Testis (tissue), 3 donors: Measurements from ENCODE around the gene TOX2. TPM values are rescaled to one million over a fixed set of nuclear protein-coding genes. Genes with fewer than 3 reads are reported as not detected.

Source experiments
- DNase-seq: peaks from one replicate; pipeline ENCODE4 v3.0.0-alpha.2; 2019
- H3K27ac ChIP-seq, 2 donors: fragments of 200-600 bp; sonication (generic); one replicate each; pipeline ENCODE4 v1.5.1; 2019
- H3K27me3 ChIP-seq: fragments of 200-600 bp; sonication (generic); one replicate; pipeline ENCODE4 v1.5.1; 2019
- H3K36me3 ChIP-seq: fragments of 200-600 bp; sonication (generic); one replicate; pipeline ENCODE4 v1.5.1; 2017; ENCODE audit warnings: low read depth; ENCODE audit errors: missing control alignments
- H3K4me1 ChIP-seq: fragments of 200-600 bp; sonication (generic); one replicate; pipeline ENCODE4 v1.5.1; 2019
- H3K4me3 ChIP-seq, 2 donors: fragments of 200-600 bp; sonication (generic); one replicate each; pipeline ENCODE4 v1.5.1; 2017 to 2019
- H3K9me3 ChIP-seq: fragments of 200-600 bp; sonication (generic); one replicate; pipeline ENCODE4 v1.5.1; 2017
- POLR2A ChIP-seq: fragments of 450-650 bp; IDR thresholded peaks from one replicate; pipeline ENCODE4 v1.6.1; 2017; ENCODE audit warnings: antibody characterized with exemption, mild to moderate bottlenecking, moderate library complexity
- WGBS, 2 donors: methylation state at CpG; one replicate each; pipeline ENCODE4 v1.1.5; 2018; 5-methylcytosine and 5-hydroxymethylcytosine counted together
- intact Hi-C: fragments of 100-400 bp; cut with DNase I; formaldehyde crosslinking; loops from one replicate; pipeline ENCODE4 v1.15.1; 2023; ENCODE audit warnings: low total_unique reads
- polyA plus RNA-seq: library from polyadenylated mRNA; stranded (reverse); fragments of 350-450 nt; fragmentation: Illumina TruSeq; extraction: RNeasy Lipid Tissue Mini Kit (QIAGEN cat#74804); gene quantifications from one replicate; pipeline ENCODE4 v1.2.3, GENCODE V29; 2014; ENCODE audit warnings: low read depth, low replicate concordance; ENCODE audit not compliant: insufficient read depth
- total RNA-seq, 2 donors: library from RNA; depleted of rRNA; stranded (reverse); fragments of >200 nt; gene quantifications; one replicate each; pipeline ENCODE4 v1.2.3, GENCODE V29; 2016
- TF ChIP-seq, protein P1 (sequence below), 3 experiments: fragments of 450-650 bp in 2 of 3; fragments of 200-600 bp in 1 of 3; sonication (generic) in 1 of 3; IDR thresholded peaks; one replicate each; pipeline ENCODE4 v1.5.1; 2016 to 2019; ENCODE audit warnings: antibody characterized with exemption in 3 of 3, mild to moderate bottlenecking in 2 of 3, moderate library complexity in 1 of 3

TOX2 gene
- total and polyA plus RNA-seq, 3 donors from 2014 or later, result 43.8 to 67.0 (median 48.1) TPM

DNA sequence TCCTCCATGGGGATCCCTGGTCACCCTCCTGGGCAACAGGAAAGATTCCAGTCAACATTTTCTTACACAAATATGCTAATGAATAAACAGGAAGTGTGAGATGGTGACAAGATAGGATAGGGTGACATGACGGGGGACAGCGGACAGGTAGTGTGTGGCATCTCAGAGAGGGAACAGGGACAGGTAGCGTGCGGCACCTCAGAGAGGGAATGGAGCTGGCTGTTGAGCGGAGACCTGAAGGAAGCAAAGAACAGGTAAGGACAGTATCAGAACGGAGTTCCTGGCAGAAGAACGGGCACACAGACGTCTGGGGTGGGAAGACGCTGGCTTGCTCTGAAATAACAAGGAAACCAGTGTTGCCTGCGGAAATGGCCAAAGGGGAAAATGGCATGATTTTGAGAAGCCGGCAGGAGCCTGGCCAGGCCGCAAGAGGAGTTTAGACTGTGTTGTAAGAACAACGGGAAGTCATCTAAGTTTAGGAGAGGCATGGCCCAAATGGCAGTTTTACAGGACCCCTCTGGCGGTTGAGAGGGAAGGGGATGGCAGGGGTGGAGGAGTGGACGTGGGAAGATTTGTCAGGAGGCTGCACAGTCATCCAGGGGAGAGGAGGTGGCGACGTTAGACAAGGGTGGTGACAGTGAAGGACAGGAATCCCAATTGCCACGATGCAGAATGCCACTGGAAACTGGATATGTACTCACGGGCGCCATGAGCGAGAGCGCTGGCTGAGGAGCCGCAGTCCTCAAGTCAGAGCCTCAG, 160.7 kb downstream of the TOX2 start:
- Histone ChIP-seq H3K4me3 (no peak overlapping the region), H3K4me1 (no peaks in the 10 kb centered on the region), H3K27ac (no peak overlapping the region), H3K36me3 (no peaks in the 10 kb centered on the region), H3K27me3 (no peaks in the 10 kb centered on the region), H3K9me3 (no peaks in the 10 kb centered on the region)
- DNase-seq, result no peak
- TF ChIP-seq POLR2A, result no peak
- TF ChIP-seq, protein P1, sequence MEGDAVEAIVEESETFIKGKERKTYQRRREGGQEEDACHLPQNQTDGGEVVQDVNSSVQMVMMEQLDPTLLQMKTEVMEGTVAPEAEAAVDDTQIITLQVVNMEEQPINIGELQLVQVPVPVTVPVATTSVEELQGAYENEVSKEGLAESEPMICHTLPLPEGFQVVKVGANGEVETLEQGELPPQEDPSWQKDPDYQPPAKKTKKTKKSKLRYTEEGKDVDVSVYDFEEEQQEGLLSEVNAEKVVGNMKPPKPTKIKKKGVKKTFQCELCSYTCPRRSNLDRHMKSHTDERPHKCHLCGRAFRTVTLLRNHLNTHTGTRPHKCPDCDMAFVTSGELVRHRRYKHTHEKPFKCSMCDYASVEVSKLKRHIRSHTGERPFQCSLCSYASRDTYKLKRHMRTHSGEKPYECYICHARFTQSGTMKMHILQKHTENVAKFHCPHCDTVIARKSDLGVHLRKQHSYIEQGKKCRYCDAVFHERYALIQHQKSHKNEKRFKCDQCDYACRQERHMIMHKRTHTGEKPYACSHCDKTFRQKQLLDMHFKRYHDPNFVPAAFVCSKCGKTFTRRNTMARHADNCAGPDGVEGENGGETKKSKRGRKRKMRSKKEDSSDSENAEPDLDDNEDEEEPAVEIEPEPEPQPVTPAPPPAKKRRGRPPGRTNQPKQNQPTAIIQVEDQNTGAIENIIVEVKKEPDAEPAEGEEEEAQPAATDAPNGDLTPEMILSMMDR (IDR thresholded peaks at IDR 0.05), result no peak
- intact Hi-C loops, result no loop called here
- WGBS, 2 donors, result 88 to 92% methylated on average over 23 of the region's 23 CpGs

DNA sequence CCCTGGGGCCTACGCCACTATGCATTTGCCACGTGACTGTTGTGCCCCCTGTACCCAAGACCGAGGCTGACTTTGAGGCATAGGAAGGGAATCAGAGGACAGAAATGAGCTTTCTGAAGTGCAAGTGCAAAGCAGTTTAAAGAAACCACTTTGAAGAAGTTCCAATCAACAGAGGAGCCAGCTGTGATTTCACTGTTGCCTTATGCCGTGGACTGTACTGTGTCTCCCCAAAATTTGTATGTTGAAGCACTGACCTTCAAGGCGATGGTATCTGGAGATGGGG, 161.2 kb downstream of the TOX2 start:
- Histone ChIP-seq H3K4me3 (no peak overlapping the region), H3K27ac (no peak overlapping the region), H3K27me3 (no peaks in the 10 kb centered on the region), H3K4me1 (no peaks in the 10 kb centered on the region), H3K9me3 (no peaks in the 10 kb centered on the region), H3K36me3 (no peaks in the 10 kb centered on the region)
- TF ChIP-seq, protein P1 (IDR thresholded peaks at IDR 0.05), result no peak
- no peak for TF ChIP-seq POLR2A
- WGBS, 2 donors, result 94% methylated on average over 5 of the region's 5 CpGs
- intact Hi-C loops, result no loop called here
- DNase-seq, result no peak

DNA sequence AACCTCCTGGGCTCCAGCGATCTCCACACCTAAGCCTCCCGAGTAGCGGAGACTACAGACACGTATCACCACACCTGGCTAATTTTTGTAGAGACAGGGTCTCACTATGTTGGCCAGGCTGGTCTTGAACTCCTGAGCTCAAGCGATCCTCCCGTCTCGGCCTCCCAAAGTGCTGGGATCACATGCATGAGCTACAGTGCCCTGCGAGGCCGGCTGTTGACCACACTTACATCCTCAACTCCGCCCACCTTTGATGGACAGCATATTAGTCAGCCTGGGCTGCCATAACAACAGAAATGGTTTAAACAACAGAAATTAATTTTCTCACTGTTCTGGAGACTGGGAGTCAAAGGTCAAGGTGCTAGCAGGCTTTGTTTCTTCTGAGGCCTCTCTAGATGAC, 164.6 kb downstream of the TOX2 start:
- 88 to 96% methylated on average over 9 to 10 of the region's 10 CpGs for WGBS, 2 donors
- intact Hi-C loops, result no loop called here

DNA sequence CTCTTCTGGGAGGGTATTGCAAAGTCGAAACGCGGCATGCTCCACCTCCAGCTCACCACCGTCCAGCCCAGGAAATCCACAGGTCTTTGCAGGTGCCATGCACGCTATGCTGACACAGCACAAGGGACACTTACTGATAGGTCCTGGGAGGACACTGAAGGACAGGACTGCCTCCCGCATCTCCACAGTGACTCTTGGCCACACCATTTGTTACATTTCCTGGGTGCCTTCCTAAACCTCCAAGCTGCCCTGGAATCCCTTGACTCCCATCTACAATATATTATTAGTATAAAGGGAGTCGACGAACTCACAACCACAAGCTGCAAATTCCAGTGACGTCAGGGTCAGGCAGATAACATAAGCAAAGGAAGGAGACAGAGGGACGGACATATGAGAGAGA, 165.4 kb downstream of the TOX2 start:
- Histone ChIP-seq H3K4me3 (no peak overlapping the region), H3K9me3 (no peaks in the 10 kb centered on the region), H3K4me1 (no peaks in the 10 kb centered on the region), H3K27me3 (no peaks in the 10 kb centered on the region), H3K36me3 (no peaks in the 10 kb centered on the region), H3K27ac (no peak overlapping the region)
- TF ChIP-seq POLR2A, result no peak
- TF ChIP-seq, protein P1 (IDR thresholded peaks at IDR 0.05), result no peak
- WGBS, 2 donors, result 62 to 63% methylated on average over 10 of the region's 10 CpGs
- intact Hi-C loops, result loop anchor here (2.0 kb wide), 1 partner anchor 331 kb away; no protein-coding TSS in a partner anchor
- no peak for DNase-seq

More for the DNA sequence above, 164.6 kb downstream of the TOX2 start:
- no peaks in the 10 kb centered on the region for H3K36me3 ChIP-seq
- H3K9me3 ChIP-seq, result no peaks in the 10 kb centered on the region
- TF ChIP-seq, protein P1 (IDR thresholded peaks at IDR 0.05), result no peak
- TF ChIP-seq POLR2A, result no peak
- no peaks in the 10 kb centered on the region for H3K4me1 ChIP-seq
- no peaks in the 10 kb centered on the region for H3K27me3 ChIP-seq
- H3K4me3 ChIP-seq, result no peak overlapping the region
- DNase-seq, result no peak
- no peak overlapping the region for H3K27ac ChIP-seq
